Prostate gland (tissue), 2 donors: Measurements from ENCODE around the gene SNTA1. TPM values are rescaled to one million over a fixed set of nuclear protein-coding genes. Genes with fewer than 3 reads are reported as not detected.

ENCODE experiments used
- DNase-seq: peaks from one replicate; pipeline ENCODE4 v3.0.0-alpha.2; 2019; ENCODE audit warnings: low spot score
- H3K27ac ChIP-seq, 2 donors: fragments of 200-600 bp; sonication (generic); 2 replicates each; pipeline ENCODE4 v1.5.1; 2017 to 2019
- H3K27me3 ChIP-seq: fragments of 200-600 bp; sonication (generic); replicated peaks from 2 replicates; pipeline ENCODE4 v1.5.1; 2019; ENCODE audit not compliant: insufficient read depth
- H3K36me3 ChIP-seq, 2 donors: fragments of 200-600 bp; sonication (generic); 1 replicate in 1 of 2; 2 replicates in 1 of 2; pipeline versions ENCODE4 v1.5.1 to v1.8.1; 2017 to 2019
- H3K4me1 ChIP-seq: fragments of 200-600 bp; sonication (generic); replicated peaks from 2 replicates; pipeline ENCODE4 v1.5.1; 2019
- H3K4me3 ChIP-seq, 2 donors: fragments of 200-600 bp; sonication (generic); 2 replicates each; pipeline ENCODE4 v1.5.1; 2017 to 2019
- H3K9me3 ChIP-seq: fragments of 200-600 bp; sonication (generic); 2 replicates; pipeline ENCODE4 v1.5.1; 2017
- CTCF ChIP-seq, 4 experiments: fragments of 200-600 bp in 2 of 4; fragments of 450-650 bp in 2 of 4; sonication (generic) in 2 of 4; IDR thresholded peaks; 1 replicate in 3 of 4; 2 replicates in 1 of 4; pipeline ENCODE4 v1.5.1; 2016 to 2019; ENCODE audit warnings: antibody characterized with exemption in 4 of 4, mild to moderate bottlenecking in 2 of 4, moderate library complexity in 2 of 4
- POLR2A ChIP-seq: fragments of 450-650 bp; IDR thresholded peaks from one replicate; pipeline ENCODE4 v1.6.1; 2016; ENCODE audit warnings: antibody characterized with exemption, mild to moderate bottlenecking
- POLR2AphosphoS5 ChIP-seq: sonication (generic); formaldehyde crosslinking; IDR thresholded peaks from one replicate; pipeline ENCODE4 v1.6.1; 2017; ENCODE audit warnings: antibody characterized with exemption
- WGBS: methylation state at CpG from one replicate; pipeline ENCODE4 v1.1.5; 2018; 5-methylcytosine and 5-hydroxymethylcytosine counted together
- intact Hi-C: fragments of 100-400 bp; cut with DNase I; formaldehyde crosslinking; loops from one replicate; pipeline ENCODE4 v1.14.2; 2022
- total RNA-seq, 2 donors: library from RNA; depleted of rRNA; stranded (reverse); fragments of >200 nt; gene quantifications; one replicate each; pipeline ENCODE4 v1.1.0, GENCODE V29; 2016

SNTA1 gene
- total RNA-seq, 2 donors from 2014 or later, result 25.4 to 128 TPM

- Histone ChIP-seq H3K4me3 (no peak overlapping the region), H3K36me3 (no peaks in the 10 kb centered on the region), H3K27ac (no peak overlapping the region)
Observed at GRCh38 chr20:33370291-33370690, 73.3 kb downstream of the SNTA1 start.

GRCh38 chr20:33362898-33363297 is 80.7 kb downstream of the SNTA1 start:
- no peak for DNase-seq
- Histone ChIP-seq H3K36me3 (peaks cover 0 to 6% of the 10 kb centered on the region in 2 donors), H3K27ac (no peak overlapping the region), H3K4me3 (no peak overlapping the region), H3K27me3 (no peaks in the 10 kb centered on the region), H3K9me3 (no peaks in the 10 kb centered on the region), H3K4me1 (no peaks in the 10 kb centered on the region)
- TF ChIP-seq POLR2AphosphoS5 (no peak), POLR2A (no peak), CTCF (IDR thresholded peaks at IDR 0.05) (no peak)
- WGBS, result 78% methylated on average over 1 of the region's 1 CpG
- intact Hi-C loops, result no loop called here

More at GRCh38 chr20:33370291-33370690, 73.3 kb downstream of the SNTA1 start:
- intact Hi-C loops, result no loop called here
- no peaks in the 10 kb centered on the region for H3K9me3 ChIP-seq
- no peaks in the 10 kb centered on the region for H3K27me3 ChIP-seq
- DNase-seq, result no peak
- no peaks in the 10 kb centered on the region for H3K4me1 ChIP-seq
- WGBS, result 94% methylated on average over 8 of the region's 8 CpGs
- TF ChIP-seq POLR2AphosphoS5 (no peak), CTCF (IDR thresholded peaks at IDR 0.05) (no peak), POLR2A (no peak)

- WGBS, result 78% methylated on average over 8 of the region's 8 CpGs
- intact Hi-C loops, result no loop called here
- Histone ChIP-seq H3K4me1 (no peaks in the 10 kb centered on the region), H3K27ac (no peak overlapping the region), H3K27me3 (no peaks in the 10 kb centered on the region), H3K9me3 (no peaks in the 10 kb centered on the region), H3K4me3 (no peak overlapping the region), H3K36me3 (peaks cover 0 to 6% of the 10 kb centered on the region in 2 donors)
- no peak for DNase-seq
- TF ChIP-seq POLR2AphosphoS5, result no peak
Observed at GRCh38 chr20:33359399-33360261, 83.9 kb downstream of the SNTA1 start.

Other genes starting within 250 kb of the SNTA1 start
- gene BPIFA3, start 226.4 kb downstream of the SNTA1 start, total RNA-seq, result 1 to 10 TPM in 1 of 2 donors, not detected in 1; 7.7 TPM
- gene BPIFA1, start 207.8 kb downstream of the SNTA1 start, total RNA-seq, result not detected
- gene BPIFB1, start 160.5 kb downstream of the SNTA1 start, total RNA-seq, result 1 to 10 TPM in 1 of 2 donors, not detected in 1; 2.1 TPM
- gene CDK5RAP1, start 42.2 kb downstream of the SNTA1 start, total RNA-seq, result 10 to 100 TPM; 18.0 to 24.7 TPM
- gene CBFA2T2, start 46.3 kb upstream of the SNTA1 start, total RNA-seq, result 10 to 100 TPM; 40.3 to 54.6 TPM
- gene C20orf144, start 218.6 kb upstream of the SNTA1 start, total RNA-seq, result under 1 TPM; 0.14 to 0.91 TPM
- 1 to 10 TPM; 7.9 to 8.5 TPM for gene ACTL10, start 223.2 kb upstream of the SNTA1 start, total RNA-seq
- gene NECAB3, start 230.7 kb upstream of the SNTA1 start, total RNA-seq, result 100 to 1,000 TPM; 142 to 156 TPM
- gene E2F1, start 242.6 kb upstream of the SNTA1 start, total RNA-seq, result 10 to 100 TPM in 1 of 2 donors, 1 to 10 TPM in 1; 2.0 to 10.1 TPM